Activated T-helper 1 cell treated with anti-CD3 and anti-CD28 coated beads, Interleukin-2, amount 50 U/mL, for 16 hours (primary cell): Measurements from ENCODE around the gene BCL2L13.
A peak's percentile ranks its signal among the peaks of the same experiment; 100 is the strongest.

ENCODE experiments used
- DNase-seq, 2 donors: peaks; one replicate each; pipeline ENCODE4 v3.0.0-alpha.2; 2020; ENCODE audit warnings: low read depth in 1 of 2, low spot score in 1 of 2

BCL2L13 gene

DNA sequence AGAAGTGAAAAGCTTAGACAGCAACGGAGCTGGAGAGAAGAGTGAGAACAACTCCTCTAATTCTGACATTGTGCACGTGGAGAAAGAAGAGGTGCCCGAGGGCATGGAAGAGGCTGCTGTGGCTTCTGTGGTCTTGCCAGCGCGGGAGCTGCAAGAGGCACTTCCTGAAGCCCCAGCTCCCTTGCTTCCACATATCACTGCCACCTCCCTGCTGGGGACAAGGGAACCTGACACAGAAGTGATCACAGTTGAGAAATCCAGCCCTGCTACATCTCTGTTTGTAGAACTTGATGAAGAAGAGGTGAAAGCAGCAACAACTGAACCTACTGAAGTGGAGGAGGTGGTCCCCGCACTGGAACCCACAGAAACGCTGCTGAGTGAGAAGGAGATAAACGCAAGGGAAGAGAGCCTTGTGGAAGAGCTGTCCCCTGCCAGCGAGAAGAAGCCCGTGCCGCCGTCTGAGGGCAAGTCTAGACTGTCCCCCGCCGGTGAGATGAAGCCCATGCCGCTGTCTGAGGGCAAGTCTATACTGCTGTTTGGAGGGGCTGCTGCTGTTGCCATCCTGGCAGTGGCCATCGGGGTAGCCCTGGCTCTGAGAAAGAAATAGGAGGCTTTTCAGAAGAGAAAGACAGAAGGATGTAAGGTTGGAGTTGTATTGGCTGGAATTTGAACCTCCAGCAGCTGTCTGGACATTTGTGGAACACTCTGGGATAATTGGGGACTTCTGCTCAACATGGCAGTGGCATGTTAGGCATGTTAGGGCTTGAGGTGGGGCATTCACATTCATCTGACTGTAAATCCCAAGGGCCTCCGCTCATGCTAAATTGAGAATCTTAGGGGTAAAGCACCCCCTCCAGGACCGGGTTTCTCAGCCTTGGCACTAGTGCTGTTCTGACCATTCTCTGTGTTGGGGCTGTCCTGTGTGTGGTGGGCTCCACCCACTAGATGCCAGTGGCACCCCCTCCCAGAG, 88.7 kb downstream of the BCL2L13 start:
- DNase-seq: no peak

DNA sequence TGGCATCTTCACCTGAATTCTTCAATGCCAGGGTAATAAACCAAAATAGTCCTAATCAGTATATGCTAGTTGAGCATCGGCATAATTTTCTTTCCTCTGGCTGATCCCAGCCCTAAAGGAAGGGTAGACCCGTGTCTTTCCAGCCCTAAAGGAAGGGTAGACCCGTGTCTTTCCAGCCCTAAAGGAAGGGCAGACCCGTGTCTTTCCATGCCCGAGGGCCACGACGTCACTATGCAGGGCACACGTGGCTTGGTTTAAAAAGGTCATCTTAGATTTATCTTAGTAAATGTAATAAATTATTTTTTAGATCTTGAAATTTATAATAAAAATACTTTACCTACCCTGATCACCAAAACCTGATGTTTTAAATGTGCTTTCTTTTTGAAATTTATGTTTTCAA, 90.2 kb downstream of the BCL2L13 start:
- DNase-seq: no peak

DNA sequence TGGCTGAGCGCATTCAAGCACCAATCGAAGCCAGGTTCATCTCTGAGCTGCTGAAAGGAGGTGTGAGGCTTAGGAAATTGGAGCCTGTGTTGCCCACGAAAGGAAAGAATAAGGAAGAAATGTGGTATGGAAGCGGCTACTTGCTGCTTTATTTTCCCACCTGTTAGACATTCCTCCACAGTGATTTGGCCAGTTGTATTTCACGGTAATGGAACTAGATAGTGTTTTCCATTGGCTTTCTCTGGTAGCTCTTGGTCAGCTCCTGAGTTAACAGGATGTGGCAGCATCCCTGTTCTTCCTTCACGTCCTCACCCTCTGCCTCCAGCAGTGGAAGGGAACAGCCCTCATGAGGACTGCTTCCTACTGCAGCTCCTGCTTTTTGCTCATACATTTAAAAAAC, 91.0 kb downstream of the BCL2L13 start:
- no peak for DNase-seq

DNA sequence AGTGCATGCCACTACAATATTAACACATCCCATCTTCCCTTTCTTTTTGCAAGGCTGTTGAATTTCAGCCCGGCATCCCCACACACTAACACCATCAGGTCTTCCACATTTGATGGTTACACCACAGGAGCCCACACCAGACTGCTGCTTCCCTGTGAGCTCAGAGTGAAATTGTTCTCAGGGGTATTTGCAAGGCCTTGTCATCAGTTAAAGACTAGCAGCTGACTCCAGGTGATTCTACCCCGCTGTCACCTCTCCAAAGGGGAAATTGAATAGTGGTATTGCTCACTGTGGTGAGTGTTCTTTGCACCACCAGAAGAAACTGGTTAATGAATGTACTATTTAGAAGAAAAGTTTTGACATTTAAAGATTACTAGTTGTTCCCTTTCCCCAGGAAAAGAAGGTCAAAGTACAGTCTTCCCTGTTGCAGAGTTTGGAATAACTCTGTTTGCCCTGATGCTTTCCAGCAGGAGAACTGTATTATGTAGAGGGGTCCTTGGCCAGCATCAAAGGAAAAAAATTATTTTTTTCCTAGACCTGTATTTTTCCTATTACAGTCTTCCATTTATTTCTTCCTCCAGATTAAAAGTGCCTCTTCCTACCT, 93.8 kb downstream of the BCL2L13 start:
- no peak for DNase-seq

DNA sequence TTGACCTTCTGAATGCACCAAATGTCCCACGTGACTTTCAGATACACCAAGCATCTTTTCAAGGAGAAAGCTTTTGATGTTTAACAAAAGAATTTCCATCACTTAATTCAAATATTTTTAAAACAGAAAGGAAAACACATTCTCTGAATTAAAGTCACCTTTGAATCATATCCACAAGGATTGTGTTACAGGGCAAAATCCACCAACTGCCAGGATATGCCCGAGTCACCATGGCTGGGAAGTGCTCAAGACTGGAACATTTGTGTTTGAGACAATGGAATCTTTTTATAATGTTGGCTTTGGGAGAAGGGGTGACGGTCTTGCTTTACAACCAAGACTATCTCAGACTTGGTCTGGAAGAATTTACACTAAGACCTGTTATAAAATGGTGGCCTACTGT, 94.9 kb downstream of the BCL2L13 start:
- DNase-seq: no peak

DNA sequence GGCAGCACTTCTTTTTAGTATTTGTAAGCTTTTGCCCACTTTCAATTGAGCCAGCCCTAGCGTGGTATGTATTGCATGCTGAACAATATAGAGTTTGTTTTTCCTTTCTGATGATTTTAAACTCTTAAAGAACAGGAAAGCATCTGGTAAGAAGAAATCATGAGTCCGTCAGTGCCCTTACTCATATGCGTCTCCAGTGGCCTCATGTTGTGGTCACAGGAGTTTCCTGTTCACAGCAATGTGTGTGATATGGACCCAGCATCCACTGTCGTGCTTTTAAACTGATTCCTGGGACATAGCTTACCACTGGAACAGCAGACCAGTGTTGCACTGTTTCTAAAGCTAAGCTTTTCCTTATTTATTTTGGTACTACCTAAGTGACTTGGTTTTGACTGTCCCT, 95.6 kb downstream of the BCL2L13 start:
- DNase-seq: no peak

DNA sequence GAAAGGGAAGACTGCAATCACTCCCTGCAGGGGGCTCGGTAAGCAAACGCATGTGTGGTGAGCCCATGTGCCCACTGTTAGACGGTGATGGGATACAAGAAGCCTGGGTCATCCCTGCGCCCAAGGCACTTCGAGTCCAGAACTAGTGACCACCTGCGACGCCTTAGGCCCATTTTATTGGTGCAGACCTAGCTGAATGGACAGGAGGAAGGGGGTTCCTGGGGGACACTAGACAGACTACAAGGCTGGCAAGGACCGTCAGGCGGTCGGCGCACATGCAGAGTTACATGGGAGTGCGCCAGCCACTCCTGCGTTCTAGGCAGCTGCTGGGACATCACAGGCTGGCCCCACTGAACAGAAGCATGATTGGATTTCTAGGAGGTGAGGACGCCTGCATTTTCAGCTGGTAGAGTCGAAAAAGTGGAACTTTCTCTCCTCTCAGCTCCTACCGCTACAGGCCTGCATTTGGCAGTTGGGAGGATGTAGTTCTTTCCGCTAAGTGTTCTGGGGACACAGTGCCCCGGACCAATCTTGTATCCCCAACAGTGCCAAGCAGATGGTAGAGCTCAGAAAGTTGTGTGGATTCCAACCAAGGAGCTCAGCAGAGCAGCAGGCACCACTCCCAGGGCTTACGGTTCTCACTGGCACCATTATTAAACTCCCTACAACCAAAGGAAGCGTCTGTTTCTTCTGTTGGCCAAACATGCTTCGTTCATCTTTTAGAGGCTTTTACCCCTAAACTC, 100.0 kb downstream of the BCL2L13 start:
- no peak for DNase-seq

DNA sequence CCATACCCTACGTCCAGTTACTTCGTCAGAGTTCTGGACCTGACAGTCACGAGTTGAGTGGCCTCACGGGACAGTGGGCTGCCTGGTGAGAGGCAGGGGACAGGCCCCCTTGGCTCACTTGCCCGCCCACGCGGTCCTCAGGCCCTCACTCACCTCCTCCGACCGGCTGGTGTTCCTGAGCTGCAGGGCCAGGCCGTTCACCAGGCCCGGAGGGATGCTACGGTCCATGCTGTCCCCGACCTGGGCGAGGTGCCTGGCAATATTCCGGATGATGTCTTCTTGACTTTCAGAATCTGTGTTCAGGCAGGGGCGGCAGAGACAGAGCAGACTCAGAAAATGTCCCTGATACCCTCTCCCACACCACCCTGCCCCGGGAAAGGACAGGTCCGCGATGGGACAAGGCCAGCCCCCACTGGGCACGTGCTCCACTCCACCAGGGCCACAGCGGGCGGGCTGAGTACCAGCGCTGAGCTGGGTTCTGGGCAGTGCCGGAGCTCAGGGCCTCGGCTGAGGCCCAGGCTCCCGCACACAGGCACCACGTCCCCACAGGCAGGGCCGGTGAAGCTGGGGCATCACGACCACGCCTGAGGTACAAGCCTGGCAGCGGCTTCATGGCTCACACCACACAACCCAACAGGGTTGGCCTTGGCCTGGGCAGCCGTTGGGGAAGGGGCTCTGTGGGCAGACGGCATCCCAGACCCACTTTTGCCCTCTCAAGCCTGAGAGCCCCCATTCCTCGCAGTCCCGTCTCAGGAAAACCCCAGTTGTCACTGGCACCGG, 100.8 kb downstream of the BCL2L13 start:
- no peak for DNase-seq

DNA sequence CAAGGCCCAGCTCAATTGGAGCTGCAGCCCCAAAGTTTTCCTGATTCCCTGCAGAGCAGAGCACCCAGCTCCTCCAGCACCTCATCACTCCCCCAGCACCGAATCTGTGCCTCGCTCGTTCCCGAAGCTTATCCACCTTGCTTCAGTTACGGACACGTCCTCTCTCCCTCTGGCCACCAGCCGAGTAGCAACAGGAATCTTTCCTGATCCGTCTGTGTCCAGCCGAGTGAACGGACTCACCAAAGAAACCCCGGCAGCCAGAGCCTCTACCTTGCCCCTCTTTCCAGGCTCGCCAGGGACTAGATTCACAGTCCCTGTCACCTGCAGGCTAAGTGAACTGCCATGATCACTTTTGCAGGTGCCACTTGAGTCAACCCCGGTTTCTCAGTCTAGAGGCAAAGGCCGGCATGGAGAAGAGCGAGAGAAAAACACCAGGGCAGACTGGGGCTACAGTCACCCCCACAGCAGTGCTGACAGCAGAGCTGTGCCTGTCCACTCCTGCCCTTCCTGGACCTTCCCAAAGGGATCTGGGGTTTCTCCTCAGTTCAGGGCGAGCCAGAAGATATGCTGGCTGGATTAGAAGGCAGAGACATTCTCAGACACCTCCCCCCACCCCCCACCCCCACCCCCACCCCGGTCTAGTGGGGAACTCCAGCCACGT, 103.4 kb downstream of the BCL2L13 start:
- no peak for DNase-seq

DNA sequence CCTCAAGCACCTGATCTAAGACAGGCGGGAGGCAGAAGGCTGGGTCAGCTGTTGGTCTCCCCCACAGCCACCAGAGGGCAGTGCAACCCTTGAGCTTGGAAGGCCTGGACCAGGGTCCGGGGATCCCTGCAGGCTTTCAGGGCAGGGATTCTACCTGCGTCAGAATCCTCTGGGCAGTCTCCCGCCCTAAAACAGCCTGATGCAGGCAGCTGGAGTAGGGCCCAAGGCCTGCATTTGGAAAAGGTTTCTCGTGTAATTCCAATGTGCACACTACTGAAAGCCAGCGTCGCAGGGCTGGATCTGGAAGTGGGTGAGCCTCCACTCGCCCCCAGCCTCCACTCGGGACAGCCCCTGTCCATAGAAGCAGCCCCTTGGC, 104.0 kb downstream of the BCL2L13 start:
- DNase-seq: peak; percentile 36 to 49

DNA sequence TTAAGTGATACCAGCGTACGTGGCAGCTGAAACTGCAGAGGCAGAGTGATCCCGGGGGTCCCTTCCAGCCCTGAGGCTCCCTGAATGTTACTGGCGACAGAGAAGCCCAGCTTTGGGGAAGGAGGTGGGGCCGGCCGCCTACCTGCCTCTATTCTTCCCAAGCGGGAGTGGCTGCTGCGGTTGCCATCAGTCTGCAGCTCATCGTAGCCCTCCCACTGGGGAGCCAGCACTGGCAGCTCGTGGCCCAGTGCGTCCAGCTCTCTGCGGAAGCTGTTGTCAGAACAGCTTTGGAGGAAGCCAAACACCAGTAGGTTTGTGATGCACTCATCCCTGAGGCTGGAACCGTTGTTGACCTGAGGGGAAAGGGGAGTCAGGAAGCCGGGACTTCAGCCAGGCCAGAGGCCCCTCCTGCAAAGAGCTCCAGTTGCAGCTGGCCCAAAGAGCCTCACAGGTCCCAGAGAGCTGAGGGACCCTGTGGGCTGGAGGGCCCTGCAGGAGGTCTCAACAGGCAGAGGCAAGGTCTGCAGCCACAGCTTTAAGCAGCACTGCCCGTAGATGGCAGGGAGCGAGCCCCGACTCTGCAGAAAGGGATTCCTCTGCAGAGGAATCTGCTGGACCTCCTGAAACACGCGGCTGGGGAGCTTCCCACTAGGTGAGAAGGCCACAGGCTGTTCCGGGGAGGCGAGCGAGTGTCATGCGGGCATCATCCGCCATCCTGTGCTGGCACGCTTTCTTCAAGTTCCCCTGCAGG, 105.3 kb downstream of the BCL2L13 start:
- DNase-seq: no peak

DNA sequence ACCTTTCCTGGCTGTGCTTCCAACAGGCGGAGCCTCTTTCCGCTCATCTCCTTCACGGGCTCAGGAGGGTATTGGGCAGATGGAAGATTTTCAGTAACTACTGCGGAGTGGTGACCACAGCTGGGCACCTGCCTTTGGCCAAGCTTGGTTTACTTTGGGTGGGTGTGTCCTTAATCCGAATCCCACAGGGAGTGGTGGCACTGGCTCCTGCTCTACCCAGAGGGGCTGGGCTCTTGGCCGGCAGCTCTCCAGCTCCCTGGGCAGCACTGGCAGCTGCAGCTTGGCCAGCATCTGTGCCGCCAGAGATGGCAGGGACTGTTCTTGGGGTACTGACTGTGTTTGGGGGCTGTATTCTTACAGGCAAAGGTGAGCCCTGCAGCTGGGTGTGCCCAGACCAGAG, 105.9 kb downstream of the BCL2L13 start:
- no peak for DNase-seq

DNA sequence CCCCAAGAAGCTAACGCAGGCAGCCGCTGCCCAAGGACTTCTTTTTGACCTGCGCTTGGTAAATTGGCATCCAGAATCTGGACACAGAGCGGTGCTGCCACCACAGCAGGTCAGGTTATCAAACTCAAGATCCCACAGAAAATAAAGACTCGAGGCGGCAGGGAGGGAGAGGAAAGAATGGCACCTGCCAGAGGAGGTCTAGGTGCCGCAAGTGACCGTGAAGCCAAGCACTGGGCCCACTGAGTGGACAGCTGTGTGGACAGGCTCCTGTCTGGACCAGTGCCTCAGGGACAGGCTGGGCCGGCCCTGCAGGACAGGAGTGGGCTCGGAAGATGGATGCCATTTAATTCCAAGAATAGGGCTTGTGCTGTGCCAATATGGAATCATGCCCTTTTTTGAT, 108.4 kb downstream of the BCL2L13 start:
- DNase-seq: no peak

DNA sequence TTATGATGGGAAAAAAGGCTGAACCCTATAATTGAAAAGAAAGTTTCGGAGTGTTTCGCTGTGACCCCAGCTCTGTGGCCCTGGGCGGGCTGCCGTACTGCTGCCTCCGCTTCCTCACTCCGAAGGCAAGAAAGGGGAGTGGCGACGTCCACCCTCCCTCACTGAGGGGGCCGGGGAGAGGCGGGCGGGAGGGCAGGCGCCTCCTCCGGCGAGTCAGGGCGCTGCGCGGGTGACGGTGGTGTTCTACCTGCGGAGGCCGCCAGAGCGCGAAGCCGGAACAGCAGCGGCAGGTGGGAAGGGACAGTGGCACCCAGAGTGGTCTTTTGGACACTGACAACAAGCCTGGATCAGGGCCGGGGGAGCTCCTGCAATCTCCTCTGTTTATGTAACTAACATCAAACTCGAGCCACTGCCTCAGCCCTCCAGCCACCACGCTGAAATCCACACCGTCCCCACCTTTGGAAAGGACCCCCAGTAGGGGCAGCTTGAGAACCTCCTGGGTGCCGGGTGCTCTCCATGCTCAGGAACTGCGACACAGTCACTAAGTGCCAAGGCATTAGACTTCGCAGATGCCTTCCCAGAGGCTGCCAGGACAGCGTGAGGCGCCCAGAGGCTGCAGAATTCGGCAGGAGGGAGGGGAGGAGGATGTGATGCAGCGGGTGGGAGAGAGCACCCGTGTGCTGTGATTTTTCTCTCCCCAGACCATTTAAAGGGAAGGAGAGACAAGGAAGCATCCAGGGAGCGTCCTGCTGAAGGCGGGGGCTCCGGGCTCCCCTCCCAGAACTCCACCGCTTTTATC, 110.2 kb downstream of the BCL2L13 start:
- no peak for DNase-seq

DNA sequence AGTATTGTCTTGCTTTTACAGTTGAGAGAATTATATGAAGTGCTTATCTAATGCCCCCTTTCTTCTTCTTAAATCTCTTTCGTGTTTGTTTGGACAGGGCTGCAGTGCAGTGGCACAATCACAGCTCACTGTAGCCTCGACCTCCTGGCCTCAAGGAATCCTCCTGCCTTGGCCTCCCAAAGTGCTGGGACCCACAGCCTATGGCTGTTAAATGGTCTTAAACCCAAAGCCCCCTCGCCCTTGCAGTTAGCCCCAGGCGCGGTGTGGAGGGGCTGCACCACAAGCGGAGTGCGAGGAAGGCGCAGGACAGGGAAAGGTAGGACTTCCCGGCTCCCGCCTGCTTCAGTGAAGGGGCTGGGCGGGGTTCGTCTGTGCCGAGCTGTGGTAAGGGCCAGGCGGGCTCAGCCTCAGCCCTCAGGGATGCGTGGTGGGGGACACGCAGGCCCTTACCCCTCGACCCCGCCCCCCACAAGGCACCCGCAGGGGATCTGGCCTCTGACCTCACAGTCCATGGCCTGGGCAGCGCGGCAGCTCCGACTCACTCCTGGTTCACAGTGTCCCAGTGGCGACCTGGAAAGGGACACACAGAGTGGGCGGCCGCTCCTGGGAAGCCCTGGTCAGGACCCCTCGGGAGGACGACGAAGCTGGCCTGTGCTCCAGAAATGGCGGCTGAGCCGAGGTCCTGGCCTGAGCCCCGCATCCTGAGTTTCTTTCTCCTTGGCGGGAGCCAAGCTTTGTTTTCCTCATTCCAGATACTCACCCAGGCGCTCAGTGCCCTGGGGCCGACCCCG, 111.2 kb downstream of the BCL2L13 start:
- DNase-seq: no peak

DNA sequence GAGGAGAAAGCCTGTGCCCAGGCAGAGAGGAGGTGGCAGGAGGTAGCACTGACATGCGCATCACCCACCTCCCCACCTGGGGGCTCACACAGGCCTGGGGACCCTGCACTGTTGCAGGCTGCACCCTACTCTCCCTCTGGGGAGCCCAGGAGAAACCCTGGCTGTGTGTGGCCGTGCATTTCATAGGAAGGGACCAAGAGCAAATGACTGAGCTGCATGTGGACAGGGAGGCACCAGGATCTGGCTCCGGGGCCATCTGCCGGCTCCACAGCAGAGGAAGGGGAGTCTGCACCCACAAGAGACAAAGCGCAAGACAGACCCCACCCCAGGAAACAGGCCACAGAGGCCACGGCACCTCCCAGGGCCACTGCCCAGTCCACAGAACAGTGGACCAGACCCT, 113.0 kb downstream of the BCL2L13 start:
- DNase-seq: no peak

DNA sequence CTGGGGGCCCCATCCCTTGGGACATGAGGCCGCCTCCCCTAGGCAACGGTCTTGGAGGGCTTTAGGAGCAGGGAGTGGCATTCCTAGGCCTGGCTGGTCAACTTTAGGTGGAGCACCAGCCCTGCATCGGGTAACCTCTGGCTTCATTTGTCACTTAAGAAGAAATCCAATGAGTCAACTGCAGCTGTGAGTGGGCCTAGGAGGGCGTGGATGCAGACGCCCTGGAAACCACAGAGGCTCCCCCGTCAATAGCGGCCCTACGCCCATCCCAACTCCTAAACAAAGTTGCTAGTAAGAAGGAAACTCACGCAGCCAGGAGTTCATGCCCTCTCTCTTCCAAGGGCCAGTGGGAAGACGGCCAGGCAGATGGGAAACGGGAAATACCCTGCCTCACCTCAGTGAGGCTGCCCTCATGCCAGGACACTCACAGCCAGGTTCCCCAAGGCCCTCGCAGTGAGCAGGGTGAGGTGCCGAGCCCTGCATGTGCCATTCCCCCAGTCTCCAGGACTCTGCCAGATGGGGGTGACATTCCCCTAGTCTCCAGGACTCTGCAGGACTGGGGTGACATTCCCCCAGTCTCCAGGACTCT, 114.9 kb downstream of the BCL2L13 start:
- DNase-seq: no peak
